Middle frontal gyrus (tissue), 1 donor: Measurements from ENCODE around the gene SAC3D1.

Source experiments
- DNase-seq: peaks from one replicate; pipeline ENCODE4 v3.0.0-alpha.2; 2015; ENCODE audit warnings: low spot score; ENCODE audit errors: extremely low spot score

Gene SAC3D1

GRCh38 chr11:65087827-65088226, 46.8 kb downstream of the SAC3D1 start:
- DNase-seq, result no peak

- DNase-seq, result no peak
Measured at GRCh38 chr11:65089621-65090020, 48.6 kb downstream of the SAC3D1 start.

GRCh38 chr11:65090628-65091027, 49.6 kb downstream of the SAC3D1 start:
- peak; percentile 31 for DNase-seq
